GM12875 (cell line): Measurements from ENCODE around the gene PLA2G6.

Source experiments
- H3K4me3 ChIP-seq: one replicate; pipeline ENCODE4 v1.5.1; 2011; ENCODE audit warnings: low read depth, low read length, control low read depth
- CTCF ChIP-seq: IDR thresholded peaks from 2 replicates; pipeline ENCODE4 v1.5.1; 2011; ENCODE audit warnings: low read depth, mild to moderate bottlenecking, control low read depth, inconsistent platforms, low read length, moderate library complexity, borderline replicate concordance; ENCODE audit not compliant: insufficient read depth

The PLA2G6 gene

DNA sequence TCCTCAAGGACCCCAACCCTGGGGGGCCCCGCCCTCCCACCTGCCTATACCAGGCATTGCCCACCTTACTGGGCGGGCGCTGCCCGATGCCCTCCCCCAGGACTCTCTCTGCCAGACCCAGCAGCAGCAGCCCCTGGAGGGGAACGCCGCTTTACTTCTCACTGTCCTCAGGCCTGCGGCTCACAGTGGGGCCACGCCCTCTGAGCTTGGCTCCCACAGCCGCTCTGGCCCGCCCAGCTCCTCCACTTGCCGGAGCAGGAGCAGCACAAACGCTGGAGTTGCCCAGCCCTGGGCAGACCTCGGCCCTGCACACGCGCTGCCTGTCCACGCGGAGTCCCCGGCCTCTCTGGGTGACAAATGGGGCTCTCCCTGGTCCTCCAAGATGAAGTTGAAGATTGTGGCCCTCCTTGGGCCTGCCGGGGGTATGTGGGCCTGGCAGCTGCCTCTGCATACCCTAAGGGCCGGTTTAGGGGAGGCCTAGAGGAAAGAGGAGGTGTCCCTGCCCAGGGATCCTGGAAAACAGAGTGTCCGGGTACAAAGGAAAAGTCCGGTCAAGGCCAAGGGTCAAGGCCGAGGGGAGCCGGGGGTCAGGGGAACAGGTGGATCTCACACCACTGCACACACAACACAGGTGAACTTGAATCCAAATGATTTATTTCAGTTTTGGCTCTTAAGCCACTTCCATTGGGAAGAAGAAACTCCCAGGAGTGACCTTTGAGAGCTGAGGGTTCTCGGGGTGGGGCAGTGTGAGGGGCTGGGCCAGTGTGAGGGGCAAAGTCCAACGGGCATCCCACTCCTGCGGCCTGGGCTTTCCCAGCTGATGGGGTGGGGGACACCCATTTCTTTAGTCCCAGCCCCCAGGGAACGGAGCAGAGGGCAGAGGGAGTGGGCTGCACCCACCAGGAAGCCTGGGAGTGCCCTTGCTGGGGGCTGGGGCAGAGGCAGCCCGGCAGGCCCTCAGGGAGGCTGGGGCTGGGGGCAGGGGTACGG lies 70.5 kb downstream of the PLA2G6 start:
- H3K4me3 ChIP-seq, result no peak overlapping the region
- no peak for TF ChIP-seq CTCF

- TF ChIP-seq CTCF, result no peak
- no peak within 1 kb of the TSS for H3K4me3 ChIP-seq
These were observed 71.4 kb downstream of the PLA2G6 start, which contains the start of gene BAIAP2L2 for GRCh38 chr22:38110008-38110862. TSS of gene BAIAP2L2 (minus strand) at chr22:38110684. CDS start at chr22:38110525, 159 bp downstream.

- no peak for TF ChIP-seq CTCF
- H3K4me3 ChIP-seq, result no peak overlapping the region
These were observed 72.1 kb downstream of the PLA2G6 start for GRCh38 chr22:38109371-38110001.

GRCh38 chr22:38108561-38109319 lies 72.9 kb downstream of the PLA2G6 start:
- H3K4me3 ChIP-seq, result no peak overlapping the region
- no peak for TF ChIP-seq CTCF

DNA sequence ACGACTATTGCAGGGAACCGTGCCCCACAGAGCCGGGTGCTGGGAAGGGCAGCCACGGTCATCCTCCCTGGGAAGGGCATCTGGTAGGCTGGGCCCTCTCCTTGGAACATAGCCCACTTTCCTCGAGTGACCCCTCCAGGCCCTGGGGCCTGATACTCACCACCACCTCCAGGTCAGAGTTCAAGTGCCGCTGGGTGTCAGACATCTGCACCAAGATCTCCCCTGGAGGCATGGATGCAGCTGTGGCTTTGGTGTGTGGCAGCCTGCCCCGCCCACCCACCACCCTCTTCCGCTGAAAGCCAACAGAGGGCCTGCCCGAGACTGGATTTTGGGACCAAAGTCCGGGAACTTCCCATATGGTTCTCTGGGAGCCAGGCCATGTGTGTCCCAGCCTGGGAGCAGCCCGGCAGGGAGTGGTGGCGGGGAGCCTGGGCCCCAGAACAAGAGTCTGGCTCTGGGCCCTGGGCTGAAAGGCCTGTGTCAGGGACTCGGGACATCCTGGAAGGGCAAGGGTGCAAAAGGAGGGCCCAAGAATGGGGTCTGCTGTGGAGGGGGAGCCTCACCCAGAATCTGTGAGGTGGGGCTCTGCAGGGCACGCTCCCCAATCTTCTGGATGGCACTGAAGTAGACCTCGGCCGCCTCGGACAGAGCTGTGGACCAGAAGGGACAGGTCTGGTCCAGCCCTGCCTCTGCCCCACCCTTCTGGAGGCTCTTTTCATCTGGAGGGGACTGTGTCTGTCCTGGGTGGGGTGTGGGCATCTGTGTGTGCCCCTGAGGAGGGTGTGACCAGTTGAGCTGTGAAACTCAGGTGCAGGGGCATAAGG lies 73.7 kb downstream of the PLA2G6 start:
- TF ChIP-seq CTCF, result no peak
- no peak overlapping the region for H3K4me3 ChIP-seq
